Germinal center (tissue), 1 donor: ENCODE results near the gene SHOC1.
"Not testable (repeated sequence)": the region's sequence is repeated elsewhere in the genome, so short reads cannot be mapped to it uniquely, and the experiment has no call there.

Experiments used
- DNase-seq: peaks from one replicate; pipeline ENCODE4 v3.0.0; 2012; ENCODE audit warnings: mixed read lengths, low spot score

Gene SHOC1

DNA sequence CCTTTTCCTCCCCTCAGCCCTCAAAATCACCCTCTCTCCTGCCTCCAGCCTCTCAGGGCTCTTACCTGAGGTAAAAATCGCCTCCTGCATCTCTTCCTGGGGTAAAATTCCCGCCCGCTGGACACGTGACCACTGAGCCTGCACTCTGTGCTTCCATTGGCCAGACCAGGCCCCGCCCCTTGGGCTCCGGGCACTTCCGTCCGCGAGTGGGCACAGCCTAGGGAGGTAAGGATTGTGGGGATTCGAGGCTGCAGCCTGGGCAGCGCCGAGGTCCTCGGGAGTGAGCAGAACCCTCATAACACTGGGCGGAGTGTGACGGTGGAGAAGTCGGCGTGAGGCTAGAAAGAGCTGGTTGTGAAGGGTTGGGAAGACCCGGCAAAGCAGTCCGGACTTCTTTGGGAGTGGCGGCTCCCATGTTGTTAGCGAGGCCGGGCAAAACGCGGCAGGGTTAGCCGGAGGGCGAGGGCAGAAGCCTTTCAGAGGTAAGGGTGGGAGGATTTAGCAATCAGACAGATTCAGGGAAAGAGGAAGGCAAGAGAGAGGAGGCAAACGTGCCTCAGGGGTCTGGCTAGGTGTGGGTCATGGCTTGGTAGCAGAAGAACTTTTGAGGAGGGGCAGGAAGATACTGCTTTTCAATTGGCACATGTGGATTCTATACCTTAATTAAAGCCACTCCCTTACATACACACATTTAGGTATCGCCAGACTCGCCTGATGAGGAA is at the start of gene SHOC1:
Gene SHOC1, minus strand, starts transcription at position 103 of the 722 bp plus-strand sequence. CDS start 3,519 bp downstream, outside the sequence.
- DNase-seq = no peak

DNA sequence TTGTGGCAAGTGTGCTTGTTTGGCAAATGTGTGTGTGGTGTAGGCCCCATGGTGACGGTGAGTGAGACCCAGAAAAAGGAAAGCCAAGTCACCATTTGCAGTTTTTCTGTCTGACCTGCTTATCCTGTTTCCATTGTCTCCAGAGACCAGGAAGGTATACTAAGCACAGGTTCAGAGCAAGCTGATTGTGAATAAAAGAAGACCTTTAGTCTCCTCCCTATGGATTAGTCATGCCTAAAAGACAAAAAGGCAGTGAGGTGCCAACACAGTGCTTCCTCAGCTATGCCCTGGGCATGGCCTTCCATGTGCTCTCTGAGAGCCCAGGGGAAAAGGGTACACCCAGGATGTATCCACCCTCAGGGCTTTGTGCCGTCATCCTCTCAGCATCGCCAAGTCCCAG is 49.2 kb upstream of the SHOC1 start:
- DNase-seq = no peak

DNA sequence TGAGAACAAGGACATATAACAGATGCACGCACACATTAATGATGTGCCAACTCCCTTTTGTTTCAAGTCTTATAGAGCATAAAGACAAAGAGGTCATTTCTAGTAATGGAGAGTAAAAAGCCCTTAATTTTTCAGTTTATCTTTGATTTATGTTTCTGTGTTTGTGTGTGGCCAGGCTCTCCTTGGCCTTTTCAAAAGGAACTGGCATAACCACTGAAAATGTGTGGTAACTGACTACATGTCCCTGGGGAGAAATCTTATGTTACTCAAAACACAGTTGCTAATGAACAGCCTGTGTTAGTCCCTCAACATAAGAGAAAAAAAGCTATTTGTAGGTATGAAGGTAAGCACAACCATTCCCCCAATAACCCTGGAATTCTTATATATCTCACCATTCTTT is 47.6 kb upstream of the SHOC1 start:
- no peak for DNase-seq

DNA sequence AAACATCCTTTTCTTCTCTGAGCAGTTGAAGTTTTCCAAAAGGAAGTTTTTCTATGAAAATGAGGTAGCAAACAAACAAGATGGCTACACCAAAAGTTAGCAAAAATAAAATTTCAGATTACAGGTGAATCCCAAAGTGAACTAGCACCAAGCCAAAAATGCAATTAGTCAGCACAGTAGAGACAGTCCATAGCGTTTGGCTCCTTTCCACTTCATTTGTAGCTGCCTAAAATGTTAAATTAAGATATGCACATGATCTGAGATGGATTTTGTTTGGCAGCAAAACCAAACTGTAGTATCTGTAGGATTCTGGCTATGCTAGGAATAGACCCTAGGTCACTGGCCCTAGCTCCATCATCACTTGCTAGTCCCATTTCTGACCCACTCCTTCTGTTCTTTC is 45.7 kb upstream of the SHOC1 start:
- no peak for DNase-seq

DNA sequence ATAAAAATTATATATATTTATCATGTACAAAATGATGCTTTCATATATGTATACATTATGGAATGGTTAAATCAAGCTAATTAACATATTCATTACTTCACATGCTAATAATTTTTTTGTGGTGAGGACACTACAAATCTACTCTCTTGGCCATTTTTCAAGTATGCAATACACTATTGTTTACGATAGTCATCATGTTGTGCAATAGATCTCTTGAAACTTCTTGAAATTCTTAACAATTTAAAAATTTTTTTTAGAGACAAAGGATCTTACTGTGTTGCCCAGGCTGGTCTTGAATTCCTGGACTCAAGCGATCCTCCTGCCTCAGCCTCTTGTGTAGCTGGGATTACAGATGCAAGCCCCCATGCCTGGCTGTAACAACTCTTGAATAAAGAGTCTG is 45.2 kb upstream of the SHOC1 start:
- no peak for DNase-seq

DNA sequence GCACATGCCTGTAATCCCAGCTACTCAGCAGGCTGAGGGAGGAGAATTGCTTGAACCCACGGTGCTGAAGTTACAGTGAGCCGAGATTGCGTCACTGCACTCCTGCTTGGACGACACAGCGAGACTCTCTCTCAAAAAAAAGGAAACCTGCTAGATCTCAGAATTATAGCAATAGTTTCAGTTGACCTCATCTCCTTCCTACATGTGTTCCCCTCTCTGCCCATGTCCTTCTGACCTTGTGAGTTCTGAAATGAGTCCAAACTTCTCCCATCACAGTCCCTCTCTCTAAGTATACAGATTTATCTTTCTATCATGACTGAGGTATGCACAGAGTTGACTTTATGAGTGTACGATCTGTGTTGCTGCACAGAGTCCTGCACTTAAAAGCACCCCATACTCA is 44.6 kb upstream of the SHOC1 start:
- no peak for DNase-seq

DNA sequence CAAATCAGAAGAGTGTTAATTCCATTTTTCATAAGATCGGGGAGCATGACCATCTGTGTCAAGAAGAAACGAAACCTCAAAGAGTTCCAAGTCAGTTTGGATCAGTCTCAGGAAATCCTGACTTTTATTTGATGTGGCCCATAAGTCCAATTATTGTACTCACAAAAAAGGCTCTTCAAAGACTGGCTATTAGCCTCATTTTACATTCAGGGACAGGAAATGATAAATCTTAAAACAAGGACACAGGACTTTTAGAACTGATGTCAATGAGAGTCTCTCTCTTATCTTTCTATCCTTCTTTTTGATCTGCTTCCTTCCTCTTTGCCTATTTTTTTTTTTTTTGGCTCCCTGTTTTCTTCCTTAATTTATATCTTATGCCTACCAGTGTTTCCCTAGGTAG is 43.7 kb upstream of the SHOC1 start:
- no peak for DNase-seq

DNA sequence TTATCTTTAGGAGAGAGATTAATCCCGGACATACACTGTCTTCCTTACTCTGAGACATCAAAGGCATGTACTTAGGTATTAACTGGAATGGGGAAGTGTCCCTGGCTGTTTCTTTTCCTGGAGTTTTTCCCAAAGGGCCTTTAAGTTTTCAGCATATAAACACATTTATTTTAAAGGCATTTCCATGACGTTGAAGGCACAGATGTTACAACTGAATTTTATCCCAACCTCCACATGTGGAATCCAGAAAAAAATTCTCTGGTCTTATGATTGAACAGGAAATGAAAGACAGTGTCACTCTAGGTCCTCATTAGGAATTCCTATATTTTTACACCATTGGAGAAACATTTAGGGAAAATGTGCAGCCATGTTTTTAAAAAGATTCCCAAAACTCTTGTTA is 41.6 kb upstream of the SHOC1 start:
- no peak for DNase-seq

DNA sequence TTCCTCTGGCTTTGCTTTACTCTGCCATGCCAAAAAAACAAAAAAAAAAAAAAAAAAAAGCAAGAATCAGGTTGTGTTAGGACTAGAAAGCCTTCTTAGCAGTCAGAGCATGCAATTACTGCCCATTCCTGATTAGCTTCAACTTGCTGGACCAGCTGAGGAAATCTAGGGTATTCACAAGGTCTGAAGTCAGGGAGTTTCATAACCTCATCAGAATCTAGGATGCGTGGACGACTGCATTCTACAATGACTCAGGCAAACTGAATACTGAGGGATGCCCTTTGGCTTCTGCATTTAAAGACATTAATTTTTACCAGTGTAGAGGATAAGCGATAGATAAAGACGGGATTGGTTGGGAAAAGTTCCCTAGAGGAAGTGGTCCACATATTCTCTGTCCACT is 39.2 kb upstream of the SHOC1 start:
- DNase-seq = no peak

DNA sequence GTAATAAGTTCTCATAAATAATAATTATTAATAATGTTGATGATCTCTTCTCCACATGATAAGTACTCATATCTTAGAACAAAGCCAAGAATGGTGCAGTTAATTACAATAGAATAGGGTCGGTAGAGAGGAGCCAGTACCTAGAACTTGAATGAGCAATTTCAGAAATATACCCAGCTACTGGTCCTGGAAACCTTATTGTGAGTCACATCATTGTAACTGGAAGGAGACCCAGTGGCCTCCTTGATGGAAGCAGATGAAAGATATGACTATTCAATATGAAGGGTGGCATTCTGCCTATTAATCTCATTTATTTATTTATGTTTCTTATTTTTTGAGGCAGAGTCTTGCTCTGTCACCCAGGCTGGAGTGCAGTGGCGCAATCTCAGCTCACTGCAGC is 37.7 kb upstream of the SHOC1 start:
- no peak for DNase-seq

DNA sequence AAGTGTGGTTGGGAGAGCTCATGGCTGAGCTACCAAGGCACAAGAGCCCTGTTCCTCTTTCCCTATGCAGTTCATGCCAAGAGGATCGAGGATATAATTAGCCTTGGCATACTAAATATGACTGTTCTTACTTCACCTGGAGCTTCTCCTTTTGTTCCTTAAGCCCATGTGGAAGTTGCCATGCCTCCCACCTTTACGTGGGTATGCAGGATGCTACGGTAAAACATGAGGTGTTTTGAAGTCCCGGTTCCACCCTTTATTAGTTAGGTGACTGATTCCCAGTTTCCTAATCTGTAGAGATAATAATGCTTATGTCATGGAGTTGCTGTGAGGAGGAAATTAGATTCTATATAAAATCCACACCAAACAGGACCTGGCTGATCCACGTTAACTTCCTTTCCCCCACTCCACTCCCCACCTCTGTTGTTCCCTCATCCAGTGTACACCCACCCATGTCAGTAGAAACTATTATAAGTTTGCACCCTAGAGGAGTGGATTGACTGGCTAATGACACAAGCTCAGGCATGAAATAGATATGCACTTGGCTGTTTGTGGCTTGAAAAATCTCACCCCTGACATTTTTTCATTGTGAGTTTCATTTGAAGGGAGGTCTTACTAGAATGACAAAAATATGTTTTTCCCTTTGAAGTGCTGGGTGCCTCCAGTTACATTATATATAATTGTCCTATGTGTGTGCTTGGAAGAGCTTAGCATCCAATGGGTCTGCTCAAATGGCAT is 36.8 kb upstream of the SHOC1 start:
- DNase-seq = no peak

DNA sequence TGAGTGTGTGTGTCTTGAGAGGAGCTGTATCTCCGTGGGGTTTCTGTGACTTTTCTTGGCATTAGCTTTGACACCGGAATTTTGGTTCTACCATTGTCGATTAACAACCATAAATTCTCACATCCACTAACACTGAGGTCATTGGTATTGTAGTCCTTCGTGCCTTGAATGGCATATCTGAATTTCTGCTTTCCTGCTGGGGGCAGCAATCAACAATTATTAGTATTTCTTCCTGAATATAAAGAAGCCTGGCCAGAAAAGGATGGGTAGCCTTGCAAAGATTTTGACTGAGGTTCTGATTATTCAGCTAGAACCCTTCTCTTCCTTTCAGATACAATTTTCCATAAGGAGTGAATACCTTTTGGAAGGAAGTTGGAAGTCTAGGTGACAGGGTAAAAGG is 33.5 kb upstream of the SHOC1 start:
- DNase-seq = no peak

DNA sequence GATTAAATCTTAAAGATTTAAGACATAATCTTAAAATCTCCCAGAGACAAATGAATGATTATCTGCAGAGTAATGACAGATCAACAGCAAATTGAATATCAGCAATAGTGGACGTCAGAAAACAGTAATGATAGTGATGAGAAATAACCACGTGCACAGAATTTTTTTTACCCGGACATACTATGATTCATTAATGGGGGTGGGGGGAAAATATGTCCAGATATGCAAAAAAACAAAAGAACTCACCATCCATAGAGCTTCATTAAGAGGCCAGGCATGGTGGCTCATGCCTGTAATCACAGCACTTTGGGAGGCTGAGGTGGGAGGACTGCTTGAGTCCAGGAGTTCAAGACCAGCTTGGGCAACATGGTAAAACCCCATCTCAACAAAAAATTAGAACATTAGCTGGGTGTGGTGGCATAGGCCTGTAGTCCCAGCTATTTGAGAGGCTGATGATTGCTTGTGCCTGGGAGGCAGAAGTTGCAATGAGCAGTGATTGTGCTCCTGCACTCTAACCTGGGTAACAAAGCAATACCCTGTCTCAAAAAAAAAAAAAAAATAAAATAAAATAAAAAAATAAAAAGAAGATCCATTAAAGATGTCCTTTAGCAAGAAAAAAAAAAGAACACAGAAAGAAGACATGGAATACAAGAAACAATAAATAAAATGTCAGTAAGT is 30.9 kb upstream of the SHOC1 start:
- no peak for DNase-seq

DNA sequence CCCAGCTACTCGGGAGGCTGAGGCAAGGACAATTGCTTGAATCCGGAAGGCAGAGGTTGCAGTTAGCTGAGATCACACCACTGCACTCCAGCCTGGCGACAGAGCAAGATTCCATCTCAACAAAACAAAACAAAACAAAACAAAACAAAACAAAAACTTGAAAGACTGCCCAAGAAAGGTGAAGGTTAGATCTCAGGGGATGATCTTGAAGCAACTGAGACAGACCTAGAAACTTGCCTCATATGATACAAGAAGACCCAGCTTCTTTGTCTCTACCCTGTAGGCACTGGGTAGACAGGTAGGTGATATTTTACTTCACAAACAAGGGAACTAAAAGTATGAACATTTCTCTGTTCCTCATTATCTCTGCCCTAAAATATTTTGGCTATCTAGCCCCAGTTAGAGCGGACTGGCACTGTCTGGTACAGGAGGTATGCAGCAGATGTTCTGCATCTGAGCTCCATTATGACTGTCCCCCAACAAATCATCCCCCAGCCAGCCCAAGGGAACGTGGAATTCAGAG is 26.3 kb upstream of the SHOC1 start:
- no peak for DNase-seq

DNA sequence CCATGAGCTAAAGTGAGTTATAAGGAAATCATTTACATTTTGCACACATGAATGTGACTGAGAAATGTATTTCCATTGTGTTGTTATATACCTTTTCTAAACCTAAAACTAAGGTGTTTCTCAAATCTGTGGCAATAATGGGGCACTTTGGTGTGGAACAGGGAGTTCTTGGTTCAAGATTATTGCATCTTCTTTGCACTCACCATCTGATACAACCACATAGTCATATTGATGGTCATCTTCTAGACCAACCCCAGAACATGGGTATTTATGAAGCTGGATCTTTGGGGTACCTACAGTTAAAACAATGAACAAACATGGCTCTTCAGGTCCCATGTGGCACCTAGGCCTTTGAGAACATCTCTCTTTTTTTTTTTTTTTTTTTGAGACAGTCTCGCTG is 24.6 kb upstream of the SHOC1 start:
- DNase-seq = no peak

DNA sequence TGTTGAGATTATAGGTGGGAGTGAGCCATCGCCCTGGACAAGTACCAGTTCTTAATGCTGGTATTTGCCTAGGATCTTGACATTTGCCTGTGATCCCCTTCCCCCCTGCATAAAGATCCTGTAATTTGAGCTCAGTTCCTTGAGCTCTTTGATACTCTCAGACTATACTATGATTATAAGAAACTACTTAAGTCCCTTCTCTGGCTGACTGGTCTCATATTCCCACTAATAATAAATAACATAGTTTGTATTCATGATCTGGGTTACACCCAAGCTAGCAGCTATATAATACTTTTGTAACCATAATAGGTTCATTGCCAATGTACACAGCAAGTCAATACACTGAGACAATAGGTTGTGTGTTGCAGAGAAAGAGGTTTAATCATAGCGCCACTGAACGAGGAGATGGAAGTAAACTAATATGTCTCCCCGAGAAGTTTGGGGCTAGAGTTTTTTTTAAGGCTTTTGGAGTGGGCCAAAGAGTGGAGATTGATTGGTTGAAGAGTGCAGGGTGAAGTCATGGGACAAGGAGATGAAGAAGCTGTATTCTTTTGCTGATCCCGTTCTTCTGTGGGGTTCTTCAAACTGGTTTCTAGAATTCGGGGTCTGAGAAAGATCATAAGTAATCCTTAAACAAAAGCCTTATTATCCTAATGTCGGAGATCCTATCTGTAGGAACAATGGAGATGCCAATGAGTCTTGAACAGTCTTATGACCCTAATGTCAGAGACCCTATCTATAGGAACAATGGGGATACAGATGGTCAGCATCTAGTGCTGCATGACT is 20.7 kb upstream of the SHOC1 start:
- no peak for DNase-seq

DNA sequence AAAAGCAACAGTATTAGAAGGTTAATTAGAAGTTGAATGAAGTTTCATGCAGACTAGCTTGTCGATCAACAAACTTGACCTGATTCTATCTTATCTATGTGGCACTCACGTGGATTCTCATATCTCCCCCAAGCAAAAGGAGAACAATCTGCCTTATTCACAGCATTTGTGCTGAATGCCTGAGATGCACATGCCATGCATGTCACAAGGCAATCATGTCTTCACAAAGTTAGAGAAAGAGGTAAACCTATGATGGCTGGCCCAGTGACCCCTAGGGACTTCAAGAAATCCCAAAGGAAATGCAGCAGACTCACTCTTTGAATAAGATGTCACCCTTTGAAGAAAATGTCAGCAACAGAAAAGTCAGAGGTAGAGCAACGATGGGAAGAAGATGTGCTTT is 17.6 kb upstream of the SHOC1 start:
- DNase-seq = no peak

DNA sequence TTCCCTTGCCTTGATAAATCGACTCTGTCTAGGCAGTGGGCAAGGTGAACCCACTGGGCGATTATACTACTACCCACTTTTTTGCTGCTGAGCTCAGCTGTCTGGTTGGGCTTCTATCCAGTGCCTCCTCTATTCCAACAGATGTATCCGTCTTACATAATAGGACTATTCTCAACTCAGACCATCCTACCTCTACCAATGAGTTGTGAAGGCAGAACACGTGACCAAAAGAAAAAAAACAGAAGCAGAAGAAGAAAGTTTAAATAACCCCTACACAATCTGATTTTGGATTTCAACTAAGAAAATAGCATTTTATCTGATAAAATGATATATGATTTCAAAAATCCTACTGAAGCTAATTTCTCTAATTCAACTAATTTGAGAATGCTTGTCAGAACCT is 16.2 kb upstream of the SHOC1 start:
- DNase-seq = no peak

DNA sequence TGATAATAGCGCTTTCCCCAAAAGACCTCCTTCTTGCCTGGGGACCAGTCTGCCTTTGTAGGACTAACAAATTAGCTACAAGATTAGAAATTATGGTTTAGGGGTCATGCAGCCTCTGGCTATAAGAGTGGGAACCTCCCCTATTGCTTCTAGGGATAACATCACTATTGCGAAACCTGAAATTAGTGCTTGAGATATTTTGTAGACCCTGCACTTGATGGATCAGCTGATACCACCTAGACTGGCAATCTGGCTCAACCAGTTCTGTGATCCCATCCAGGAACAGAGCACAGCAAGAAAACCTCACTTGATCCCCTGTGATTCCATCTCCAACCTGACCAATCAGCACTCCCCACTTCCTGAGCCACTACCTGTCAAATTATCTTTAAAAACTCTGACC is 15.7 kb upstream of the SHOC1 start:
- not testable (repeated sequence) for DNase-seq

DNA sequence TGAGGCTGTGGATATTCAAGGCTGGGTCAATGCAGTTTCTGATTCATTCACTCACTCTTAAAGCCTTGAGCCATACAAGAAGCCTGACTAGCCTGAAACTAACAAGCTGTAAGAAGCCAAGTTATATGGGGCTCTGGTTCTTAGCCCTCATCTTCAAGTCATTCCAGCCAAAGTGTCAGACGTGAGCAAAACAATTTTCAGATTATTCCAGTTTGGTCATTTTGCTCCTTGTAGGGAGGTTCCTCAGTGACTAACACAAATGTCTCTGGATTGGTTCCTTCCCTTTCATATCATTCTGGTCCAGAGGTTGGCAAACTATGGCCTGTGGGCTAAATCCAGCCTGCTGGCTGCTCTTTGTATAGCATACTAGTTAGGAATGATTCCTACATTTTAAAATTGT is 12.5 kb upstream of the SHOC1 start:
- DNase-seq = no peak

DNA sequence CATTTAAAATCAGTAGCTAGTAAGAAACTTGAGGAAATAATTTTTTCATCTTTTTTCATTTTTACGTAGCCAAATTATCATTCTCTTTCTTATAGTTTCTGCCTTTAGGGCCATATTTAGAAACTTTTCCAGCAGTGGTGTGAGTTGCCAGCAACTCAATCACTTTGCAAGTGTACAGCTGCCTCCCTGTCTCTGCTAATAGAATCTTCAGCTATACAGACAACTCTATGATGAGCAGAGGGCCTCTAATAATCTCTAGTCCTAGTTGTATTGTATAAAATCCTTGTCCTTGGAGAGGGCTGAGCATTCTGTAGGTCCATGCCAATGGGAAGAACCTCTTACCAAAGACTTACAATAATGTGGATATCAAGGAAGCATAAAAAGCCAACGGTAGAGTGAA is 11.5 kb upstream of the SHOC1 start:
- no peak for DNase-seq

DNA sequence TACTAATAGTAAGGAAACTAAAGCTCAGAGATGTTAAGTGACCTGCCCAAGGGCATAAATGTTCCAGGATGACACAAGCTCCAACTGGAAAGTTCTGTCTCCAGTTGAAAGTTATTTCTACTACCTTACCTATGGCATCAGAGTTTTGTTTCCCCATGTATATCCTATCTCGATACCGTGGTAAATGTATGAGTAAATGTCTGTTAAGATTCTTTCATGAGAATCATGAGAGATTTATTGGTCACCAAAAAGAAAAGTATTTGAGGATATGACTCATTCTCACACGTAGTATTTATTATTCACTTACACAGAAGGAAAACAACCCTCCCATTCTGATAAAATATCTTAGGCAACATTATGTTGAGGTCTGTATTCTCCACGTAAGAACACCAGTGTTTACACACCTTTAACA is 11.1 kb upstream of the SHOC1 start:
- no peak for DNase-seq
